Esophagus squamous epithelium (tissue), 4 donors: ENCODE data around the gene AIF1.

Source experiments
- POLR2A ChIP-seq, 4 donors: fragments of 450-650 bp; IDR thresholded peaks; one replicate each; pipeline ENCODE4 v1.6.1; 2017; ENCODE audit warnings: antibody characterized with exemption in 4 of 4, mild to moderate bottlenecking in 4 of 4, moderate library complexity in 3 of 4
- TF ChIP-seq, protein P1 (sequence below), 6 experiments: fragments of 450-650 bp in 4 of 6; fragments of 200-600 bp in 2 of 6; sonication (generic) in 2 of 6; IDR thresholded peaks; one replicate each; pipeline ENCODE4 v1.5.1; 2016 to 2019; ENCODE audit warnings: antibody characterized with exemption in 6 of 6, mild to moderate bottlenecking in 4 of 6, moderate library complexity in 4 of 6

DNA sequence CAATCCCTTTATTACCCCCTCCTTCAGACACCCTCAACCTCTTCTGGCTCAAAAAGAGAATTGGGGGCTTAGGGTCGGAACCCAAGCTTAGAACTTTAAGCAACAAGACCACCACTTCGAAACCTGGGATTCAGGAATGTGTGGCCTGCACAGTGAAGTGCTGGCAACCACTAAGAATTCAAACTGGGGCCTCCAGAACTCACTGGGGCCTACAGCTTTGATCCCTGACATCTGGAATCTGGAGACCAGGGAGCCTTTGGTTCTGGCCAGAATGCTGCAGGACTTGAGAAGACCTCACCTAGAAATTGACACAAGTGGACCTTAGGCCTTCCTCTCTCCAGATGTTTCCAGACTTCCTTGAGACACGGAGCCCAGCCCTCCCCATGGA lies 37.5 kb upstream of the AIF1 start:
- TF ChIP-seq, protein P1, sequence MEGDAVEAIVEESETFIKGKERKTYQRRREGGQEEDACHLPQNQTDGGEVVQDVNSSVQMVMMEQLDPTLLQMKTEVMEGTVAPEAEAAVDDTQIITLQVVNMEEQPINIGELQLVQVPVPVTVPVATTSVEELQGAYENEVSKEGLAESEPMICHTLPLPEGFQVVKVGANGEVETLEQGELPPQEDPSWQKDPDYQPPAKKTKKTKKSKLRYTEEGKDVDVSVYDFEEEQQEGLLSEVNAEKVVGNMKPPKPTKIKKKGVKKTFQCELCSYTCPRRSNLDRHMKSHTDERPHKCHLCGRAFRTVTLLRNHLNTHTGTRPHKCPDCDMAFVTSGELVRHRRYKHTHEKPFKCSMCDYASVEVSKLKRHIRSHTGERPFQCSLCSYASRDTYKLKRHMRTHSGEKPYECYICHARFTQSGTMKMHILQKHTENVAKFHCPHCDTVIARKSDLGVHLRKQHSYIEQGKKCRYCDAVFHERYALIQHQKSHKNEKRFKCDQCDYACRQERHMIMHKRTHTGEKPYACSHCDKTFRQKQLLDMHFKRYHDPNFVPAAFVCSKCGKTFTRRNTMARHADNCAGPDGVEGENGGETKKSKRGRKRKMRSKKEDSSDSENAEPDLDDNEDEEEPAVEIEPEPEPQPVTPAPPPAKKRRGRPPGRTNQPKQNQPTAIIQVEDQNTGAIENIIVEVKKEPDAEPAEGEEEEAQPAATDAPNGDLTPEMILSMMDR (IDR thresholded peaks at IDR 0.05) = no peak
- TF ChIP-seq POLR2A (IDR thresholded peaks at IDR 0.05) = no peak
